K562 (cell line): Measurements from ENCODE around the gene GABARAP. TPM values are rescaled to one million over a fixed set of nuclear protein-coding genes. Genes with fewer than 3 reads are reported as not detected.

Experiments
- GTF2A2 ChIP-seq: IDR thresholded peaks from 2 replicates; pipeline ENCODE4 v1.6.1; 2016; ENCODE audit warnings: mild to moderate bottlenecking, missing genetic modification characterization, missing compliant biosample characterization
- KHSRP ChIP-seq: fragments of 450-650 bp; IDR thresholded peaks from 2 replicates; pipeline ENCODE4 v1.6.1; 2017
- KLF13 ChIP-seq: fragments of 450-650 bp; IDR thresholded peaks from 2 replicates; pipeline ENCODE4 v1.6.1; 2016; ENCODE audit warnings: missing genetic modification characterization, low read depth, mild to moderate bottlenecking, missing compliant biosample characterization, moderate library complexity, borderline replicate concordance
- MTF1 ChIP-seq: fragments of 250-450 bp; sonication (Bioruptor Pico); IDR thresholded peaks from 2 replicates; pipeline ENCODE4 v1.9.0; 2021; ENCODE audit warnings: moderate library complexity, mild to moderate bottlenecking, inconsistent platforms, borderline replicate concordance
- NFYB ChIP-seq: IDR thresholded peaks from 2 replicates; pipeline ENCODE4 v1.6.1; 2011; ENCODE audit warnings: mild to moderate bottlenecking, moderate library complexity; ENCODE audit not compliant: insufficient read length; ENCODE audit errors: extremely low read depth
- PHTF2 ChIP-seq: fragments of 250-450 bp; sonication (Bioruptor Pico); IDR thresholded peaks from 2 replicates; pipeline ENCODE4 v1.5.0; 2021; ENCODE audit warnings: mild to moderate bottlenecking
- SRSF1 ChIP-seq: fragments of 200-400 bp; formaldehyde crosslinking; IDR thresholded peaks from 2 replicates; pipeline ENCODE4 v1.6.1; 2017; ENCODE audit warnings: mild to moderate bottlenecking, low read depth, low read length, moderate library complexity
- WHSC1 ChIP-seq: IDR thresholded peaks from one replicate; pipeline ENCODE4 v1.6.1; 2012; ENCODE audit warnings: low read length, control low read depth, inconsistent platforms
- ZBTB1 ChIP-seq: sonication (generic); formaldehyde crosslinking; IDR thresholded peaks from 2 replicates; pipeline ENCODE4 v1.8.1; 2023; ENCODE audit warnings: missing genetic modification reagents, low read depth, mild to moderate bottlenecking, borderline replicate concordance
- ZBTB5 ChIP-seq: fragments of 450-650 bp; IDR thresholded peaks from 2 replicates; pipeline ENCODE4 v1.6.1; 2017; ENCODE audit warnings: antibody characterized with exemption
- ZBTB9 ChIP-seq: fragments of 450-650 bp; formaldehyde crosslinking; IDR thresholded peaks from 2 replicates; pipeline ENCODE4 v1.4.0; 2020; ENCODE audit warnings: mild to moderate bottlenecking, moderate library complexity
- ZNF197 ChIP-seq: fragments of 200-800 bp; sonication (Bioruptor generic); IDR thresholded peaks from 2 replicates; pipeline ENCODE4 v1.6.1; 2016; ENCODE audit warnings: low read depth, missing genetic modification characterization, missing compliant biosample characterization
- ZNF507 ChIP-seq: conservative IDR thresholded peaks from 2 replicates; pipeline ENCODE4 v1.6.1; 2017; ENCODE audit warnings: missing genetic modification characterization, missing compliant biosample characterization
- ZNF644 ChIP-seq: fragments of 200-800 bp; sonication (Bioruptor generic); IDR thresholded peaks from 2 replicates; pipeline ENCODE4 v1.6.1; 2016; ENCODE audit warnings: low read depth, missing genetic modification characterization, missing compliant biosample characterization
- polyA plus RNA-seq, 8 experiments: library from polyadenylated mRNA; depleted of rRNA in 4 of 8; stranded (reverse) in 5 of 8; unstranded in 3 of 8; fragments of >200 nt; fragmentation: Nextera tagmentation in 2 of 8; fragmentation: Illumina TruSeq in 1 of 8; extraction: Ambion mirVana in 2 of 8; extraction: Trizol in 1 of 8; gene quantifications; 2 replicates each; pipeline versions ENCODE4 v1.2.1 to v1.2.3, GENCODE V29; 2011 to 2014; ENCODE audit warnings: inconsistent platforms in 1 of 8, missing spikeins in 1 of 8
- total RNA-seq, 7 experiments: library from RNA; depleted of rRNA in 6 of 7; stranded (reverse); fragments of >200 nt in 6 of 7; fragmentation: Illumina TruSeq in 2 of 7; extraction: Trizol in 2 of 7; gene quantifications; 2 replicates each; pipeline versions ENCODE4 v1.2.1 to v1.2.3, GENCODE V29; 2011 to 2021; ENCODE audit warnings: low replicate concordance in 1 of 7
- TF ChIP-seq, protein P1 (sequence below): sonication (generic); formaldehyde crosslinking; IDR thresholded peaks from 2 replicates; pipeline ENCODE4 v1.8.1; 2023; ENCODE audit warnings: missing genetic modification reagents, mild to moderate bottlenecking, borderline replicate concordance
- TF ChIP-seq, protein P2 (sequence below): fragments of 450-650 bp; formaldehyde crosslinking; IDR thresholded peaks from 2 replicates; pipeline ENCODE4 v1.4.0; 2020; ENCODE audit warnings: mild to moderate bottlenecking, moderate library complexity
- TF ChIP-seq, protein P3 (sequence below): fragments of 250-450 bp; sonication (Bioruptor Pico); IDR thresholded peaks from 2 replicates; pipeline ENCODE4 v1.8.0; 2021; ENCODE audit warnings: moderate library complexity, mild to moderate bottlenecking, inconsistent platforms

Gene GABARAP
- total and polyA plus RNA-seq, 9 of the 15 experiments (the other 6 are each of a cell fraction or from before 2014, with no cell fraction given): 47.5 to 373 (median 152) TPM

DNA sequence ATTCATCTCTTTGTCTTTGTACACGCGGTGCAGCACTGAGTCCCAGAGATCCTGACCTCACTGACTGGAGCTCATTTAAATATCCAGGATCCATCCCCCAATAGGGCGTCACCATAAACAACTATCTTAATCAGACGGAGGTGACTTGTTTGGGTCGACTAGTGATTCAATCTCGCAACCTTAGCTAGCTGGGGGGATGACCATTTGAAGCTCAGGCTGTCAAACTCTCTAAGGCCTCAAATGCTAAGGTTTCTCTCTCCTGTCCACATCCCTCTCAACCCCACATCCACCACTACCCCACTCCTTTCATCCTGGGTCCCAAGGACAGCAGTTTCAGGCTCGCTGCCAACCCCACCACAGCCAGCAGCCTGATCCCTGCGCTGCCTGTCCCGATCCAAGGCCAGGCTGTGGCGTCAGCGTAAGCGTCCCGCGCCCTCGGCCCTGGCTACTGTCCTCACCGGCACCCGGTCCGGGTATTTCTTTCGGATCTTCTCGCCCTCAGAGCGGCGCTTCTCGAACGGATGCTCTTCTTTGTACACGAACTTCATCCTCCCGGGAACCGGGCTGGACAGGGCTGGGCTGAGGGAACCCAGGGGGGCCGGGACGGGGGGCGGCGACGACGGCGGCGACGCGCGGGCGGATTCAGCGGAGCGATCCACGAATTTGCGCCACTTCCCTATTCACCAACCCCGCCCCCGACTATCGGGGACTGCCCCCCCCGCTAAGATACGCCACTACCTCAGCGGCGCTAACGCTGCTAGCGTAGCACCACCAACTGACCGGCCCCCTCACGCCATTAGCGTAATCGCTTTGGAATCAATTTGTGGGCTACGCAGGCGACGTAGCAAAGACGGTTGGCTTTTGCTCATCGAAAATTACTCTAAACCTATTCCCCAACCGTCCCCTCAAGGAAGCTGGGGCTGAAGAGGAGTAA, at the start of gene GABARAP (continued):
- TF ChIP-seq, protein P1, sequence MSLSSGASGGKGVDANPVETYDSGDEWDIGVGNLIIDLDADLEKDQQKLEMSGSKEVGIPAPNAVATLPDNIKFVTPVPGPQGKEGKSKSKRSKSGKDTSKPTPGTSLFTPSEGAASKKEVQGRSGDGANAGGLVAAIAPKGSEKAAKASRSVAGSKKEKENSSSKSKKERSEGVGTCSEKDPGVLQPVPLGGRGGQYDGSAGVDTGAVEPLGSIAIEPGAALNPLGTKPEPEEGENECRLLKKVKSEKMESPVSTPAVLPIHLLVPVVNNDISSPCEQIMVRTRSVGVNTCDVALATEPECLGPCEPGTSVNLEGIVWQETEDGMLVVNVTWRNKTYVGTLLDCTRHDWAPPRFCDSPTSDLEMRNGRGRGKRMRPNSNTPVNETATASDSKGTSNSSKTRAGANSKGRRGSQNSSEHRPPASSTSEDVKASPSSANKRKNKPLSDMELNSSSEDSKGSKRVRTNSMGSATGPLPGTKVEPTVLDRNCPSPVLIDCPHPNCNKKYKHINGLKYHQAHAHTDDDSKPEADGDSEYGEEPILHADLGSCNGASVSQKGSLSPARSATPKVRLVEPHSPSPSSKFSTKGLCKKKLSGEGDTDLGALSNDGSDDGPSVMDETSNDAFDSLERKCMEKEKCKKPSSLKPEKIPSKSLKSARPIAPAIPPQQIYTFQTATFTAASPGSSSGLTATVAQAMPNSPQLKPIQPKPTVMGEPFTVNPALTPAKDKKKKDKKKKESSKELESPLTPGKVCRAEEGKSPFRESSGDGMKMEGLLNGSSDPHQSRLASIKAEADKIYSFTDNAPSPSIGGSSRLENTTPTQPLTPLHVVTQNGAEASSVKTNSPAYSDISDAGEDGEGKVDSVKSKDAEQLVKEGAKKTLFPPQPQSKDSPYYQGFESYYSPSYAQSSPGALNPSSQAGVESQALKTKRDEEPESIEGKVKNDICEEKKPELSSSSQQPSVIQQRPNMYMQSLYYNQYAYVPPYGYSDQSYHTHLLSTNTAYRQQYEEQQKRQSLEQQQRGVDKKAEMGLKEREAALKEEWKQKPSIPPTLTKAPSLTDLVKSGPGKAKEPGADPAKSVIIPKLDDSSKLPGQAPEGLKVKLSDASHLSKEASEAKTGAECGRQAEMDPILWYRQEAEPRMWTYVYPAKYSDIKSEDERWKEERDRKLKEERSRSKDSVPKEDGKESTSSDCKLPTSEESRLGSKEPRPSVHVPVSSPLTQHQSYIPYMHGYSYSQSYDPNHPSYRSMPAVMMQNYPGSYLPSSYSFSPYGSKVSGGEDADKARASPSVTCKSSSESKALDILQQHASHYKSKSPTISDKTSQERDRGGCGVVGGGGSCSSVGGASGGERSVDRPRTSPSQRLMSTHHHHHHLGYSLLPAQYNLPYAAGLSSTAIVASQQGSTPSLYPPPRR (CRISPR knock-in tag): no peak
- peak; percentile 97 for TF ChIP-seq SRSF1
- TF ChIP-seq ZNF644 (tag): no peak
- TF ChIP-seq, protein P2, sequence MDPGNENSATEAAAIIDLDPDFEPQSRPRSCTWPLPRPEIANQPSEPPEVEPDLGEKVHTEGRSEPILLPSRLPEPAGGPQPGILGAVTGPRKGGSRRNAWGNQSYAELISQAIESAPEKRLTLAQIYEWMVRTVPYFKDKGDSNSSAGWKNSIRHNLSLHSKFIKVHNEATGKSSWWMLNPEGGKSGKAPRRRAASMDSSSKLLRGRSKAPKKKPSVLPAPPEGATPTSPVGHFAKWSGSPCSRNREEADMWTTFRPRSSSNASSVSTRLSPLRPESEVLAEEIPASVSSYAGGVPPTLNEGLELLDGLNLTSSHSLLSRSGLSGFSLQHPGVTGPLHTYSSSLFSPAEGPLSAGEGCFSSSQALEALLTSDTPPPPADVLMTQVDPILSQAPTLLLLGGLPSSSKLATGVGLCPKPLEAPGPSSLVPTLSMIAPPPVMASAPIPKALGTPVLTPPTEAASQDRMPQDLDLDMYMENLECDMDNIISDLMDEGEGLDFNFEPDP (CRISPR knock-in tag): no peak
- TF ChIP-seq, protein P3, sequence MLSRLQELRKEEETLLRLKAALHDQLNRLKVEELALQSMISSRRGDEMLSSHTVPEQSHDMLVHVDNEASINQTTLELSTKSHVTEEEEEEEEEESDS (CRISPR knock-in tag): no peak
- TF ChIP-seq ZNF197 (CRISPR knock-in tag): no peak
- TF ChIP-seq WHSC1: no peak
- TF ChIP-seq GTF2A2 (tag): no peak
- TF ChIP-seq NFYB: no peak
- no peak for TF ChIP-seq ZNF507 (tag)
- no peak for TF ChIP-seq ZBTB9 (CRISPR knock-in tag)
- TF ChIP-seq MTF1: no peak
- TF ChIP-seq ZBTB5: no peak
- no peak for TF ChIP-seq KHSRP
- TF ChIP-seq KLF13 (tag): 0 out of 2 replicates have a peak, but pooled peaks have one; percentile 28
- no peak for TF ChIP-seq ZBTB1 (CRISPR knock-in tag)
- no peak for TF ChIP-seq PHTF2 (CRISPR knock-in tag)
